Panc1 (cell line): ENCODE measurements around the gene PAIP1.

Source experiments
- TF ChIP-seq, protein P1 (sequence below): fragments of 450-650 bp; IDR thresholded peaks from 2 replicates; pipeline ENCODE4 v1.5.1; 2017; ENCODE audit warnings: mild to moderate bottlenecking
- TF ChIP-seq, protein P2 (sequence below), 2 experiments: IDR thresholded peaks; 2 replicates each; pipeline ENCODE4 v1.6.1; 2011 to 2012; ENCODE audit warnings: low read depth in 2 of 2, control low read depth in 1 of 2, low read length in 1 of 2, mild to moderate bottlenecking in 1 of 2, moderate library complexity in 1 of 2; ENCODE audit not compliant: insufficient read depth in 1 of 2

DNA sequence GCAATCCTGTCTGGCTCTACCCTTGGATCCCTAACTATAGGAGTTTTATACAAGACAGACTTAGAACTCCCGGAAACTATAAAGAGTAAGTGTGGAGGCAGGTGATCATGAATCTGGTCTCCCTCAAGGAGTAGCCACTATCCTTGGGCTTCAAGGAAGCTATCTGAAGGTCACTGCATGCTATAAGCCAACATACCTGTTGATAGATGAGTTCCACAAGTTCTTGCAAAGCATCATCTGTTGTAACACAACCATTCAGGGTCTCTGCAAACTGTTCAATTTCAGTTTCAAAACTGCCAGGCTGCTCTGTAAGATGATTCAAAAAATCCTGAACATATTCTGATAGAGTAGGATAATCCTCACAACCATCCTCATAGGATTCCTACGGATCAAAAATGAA lies 9.3 kb downstream of the PAIP1 start:
- TF ChIP-seq, protein P1, sequence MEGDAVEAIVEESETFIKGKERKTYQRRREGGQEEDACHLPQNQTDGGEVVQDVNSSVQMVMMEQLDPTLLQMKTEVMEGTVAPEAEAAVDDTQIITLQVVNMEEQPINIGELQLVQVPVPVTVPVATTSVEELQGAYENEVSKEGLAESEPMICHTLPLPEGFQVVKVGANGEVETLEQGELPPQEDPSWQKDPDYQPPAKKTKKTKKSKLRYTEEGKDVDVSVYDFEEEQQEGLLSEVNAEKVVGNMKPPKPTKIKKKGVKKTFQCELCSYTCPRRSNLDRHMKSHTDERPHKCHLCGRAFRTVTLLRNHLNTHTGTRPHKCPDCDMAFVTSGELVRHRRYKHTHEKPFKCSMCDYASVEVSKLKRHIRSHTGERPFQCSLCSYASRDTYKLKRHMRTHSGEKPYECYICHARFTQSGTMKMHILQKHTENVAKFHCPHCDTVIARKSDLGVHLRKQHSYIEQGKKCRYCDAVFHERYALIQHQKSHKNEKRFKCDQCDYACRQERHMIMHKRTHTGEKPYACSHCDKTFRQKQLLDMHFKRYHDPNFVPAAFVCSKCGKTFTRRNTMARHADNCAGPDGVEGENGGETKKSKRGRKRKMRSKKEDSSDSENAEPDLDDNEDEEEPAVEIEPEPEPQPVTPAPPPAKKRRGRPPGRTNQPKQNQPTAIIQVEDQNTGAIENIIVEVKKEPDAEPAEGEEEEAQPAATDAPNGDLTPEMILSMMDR: no peak
- TF ChIP-seq, protein P2, sequence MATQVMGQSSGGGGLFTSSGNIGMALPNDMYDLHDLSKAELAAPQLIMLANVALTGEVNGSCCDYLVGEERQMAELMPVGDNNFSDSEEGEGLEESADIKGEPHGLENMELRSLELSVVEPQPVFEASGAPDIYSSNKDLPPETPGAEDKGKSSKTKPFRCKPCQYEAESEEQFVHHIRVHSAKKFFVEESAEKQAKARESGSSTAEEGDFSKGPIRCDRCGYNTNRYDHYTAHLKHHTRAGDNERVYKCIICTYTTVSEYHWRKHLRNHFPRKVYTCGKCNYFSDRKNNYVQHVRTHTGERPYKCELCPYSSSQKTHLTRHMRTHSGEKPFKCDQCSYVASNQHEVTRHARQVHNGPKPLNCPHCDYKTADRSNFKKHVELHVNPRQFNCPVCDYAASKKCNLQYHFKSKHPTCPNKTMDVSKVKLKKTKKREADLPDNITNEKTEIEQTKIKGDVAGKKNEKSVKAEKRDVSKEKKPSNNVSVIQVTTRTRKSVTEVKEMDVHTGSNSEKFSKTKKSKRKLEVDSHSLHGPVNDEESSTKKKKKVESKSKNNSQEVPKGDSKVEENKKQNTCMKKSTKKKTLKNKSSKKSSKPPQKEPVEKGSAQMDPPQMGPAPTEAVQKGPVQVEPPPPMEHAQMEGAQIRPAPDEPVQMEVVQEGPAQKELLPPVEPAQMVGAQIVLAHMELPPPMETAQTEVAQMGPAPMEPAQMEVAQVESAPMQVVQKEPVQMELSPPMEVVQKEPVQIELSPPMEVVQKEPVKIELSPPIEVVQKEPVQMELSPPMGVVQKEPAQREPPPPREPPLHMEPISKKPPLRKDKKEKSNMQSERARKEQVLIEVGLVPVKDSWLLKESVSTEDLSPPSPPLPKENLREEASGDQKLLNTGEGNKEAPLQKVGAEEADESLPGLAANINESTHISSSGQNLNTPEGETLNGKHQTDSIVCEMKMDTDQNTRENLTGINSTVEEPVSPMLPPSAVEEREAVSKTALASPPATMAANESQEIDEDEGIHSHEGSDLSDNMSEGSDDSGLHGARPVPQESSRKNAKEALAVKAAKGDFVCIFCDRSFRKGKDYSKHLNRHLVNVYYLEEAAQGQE (IDR thresholded peaks at IDR 0.05; ENCODE audit: insufficient read depth in 1 of 2, low read depth in 2 of 2, low read length in 1 of 2): no peak
